ENCODE data around the gene ATG9B.
"Not testable (repeated sequence)": the region's sequence is repeated elsewhere in the genome, so short reads cannot be mapped to it uniquely, and the experiment has no call there.

The ATG9B gene

DNA sequence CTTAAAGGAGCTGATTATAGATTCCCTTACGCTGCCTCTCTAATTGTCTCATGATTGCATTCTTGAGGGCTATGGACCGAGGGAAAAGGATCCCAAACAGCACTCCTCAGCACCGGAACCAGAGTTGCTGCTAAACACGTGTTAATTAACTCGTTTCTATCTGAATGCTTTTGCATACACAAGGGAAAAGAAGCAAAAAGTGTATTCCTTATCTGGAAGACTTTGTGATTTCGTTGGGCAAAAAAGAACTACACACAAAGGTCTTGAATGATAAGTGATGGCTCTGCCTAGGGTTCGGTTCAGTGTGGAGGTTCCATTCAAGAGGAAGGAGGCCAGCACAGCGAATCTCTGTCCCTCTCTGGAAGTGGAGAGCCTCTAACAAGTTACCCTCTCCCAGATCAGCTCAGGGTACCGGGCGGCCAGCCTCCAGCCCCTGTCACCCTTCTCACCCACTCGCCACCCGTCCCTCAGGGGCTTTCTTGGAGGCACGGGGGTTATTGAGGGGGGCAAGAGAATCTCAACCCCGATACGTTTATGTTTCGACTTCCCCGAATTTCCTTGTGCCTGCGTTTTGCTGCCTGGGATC, 34.6 kb upstream of the ATG9B start:
- DNase-seq (ENCODE audit: low read depth in 4 of 4, low spot score in 1 of 4), result no peak

DNA sequence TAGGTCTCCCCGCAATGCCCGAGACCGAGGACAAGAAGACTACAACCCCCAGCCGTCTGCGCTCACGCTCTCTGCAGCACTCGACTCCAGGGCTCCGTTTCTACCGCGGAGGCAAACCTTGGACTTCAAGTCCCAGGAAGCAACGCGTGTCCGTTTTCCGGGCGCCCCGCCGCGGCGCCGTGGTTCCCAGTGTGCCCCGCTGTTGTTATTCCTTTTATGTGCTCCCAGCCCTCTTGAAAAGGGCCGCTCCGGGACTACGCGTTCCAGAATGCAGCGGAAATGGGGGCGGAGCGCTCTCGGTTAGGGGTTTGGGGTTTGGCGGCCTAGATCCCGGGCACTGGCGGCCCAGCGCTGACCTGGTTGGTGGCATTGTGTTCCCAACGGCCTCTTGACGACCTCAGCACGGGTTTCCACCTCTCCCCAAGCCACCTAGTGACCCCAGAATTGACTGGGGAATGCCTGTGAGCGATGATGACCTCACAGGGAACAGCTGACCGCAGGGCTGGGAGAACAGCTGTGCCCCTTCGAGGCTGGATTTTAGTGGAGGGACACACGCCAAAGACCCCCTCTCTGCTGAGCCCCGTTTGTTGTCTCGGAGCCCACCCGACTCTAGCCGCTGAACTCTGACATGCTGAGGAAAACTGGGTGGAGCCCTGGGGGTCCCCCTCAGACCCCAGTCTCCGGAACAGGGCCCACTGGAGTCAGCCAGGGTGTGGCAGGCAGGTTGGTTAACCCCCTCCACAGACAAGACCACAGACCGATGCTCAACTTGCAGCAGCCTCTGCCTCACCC, 33.9 kb upstream of the ATG9B start:
- DNase-seq (ENCODE audit: low read depth in 4 of 4, low spot score in 1 of 4), result peak; percentile 87 to 96 (median 92)

DNA sequence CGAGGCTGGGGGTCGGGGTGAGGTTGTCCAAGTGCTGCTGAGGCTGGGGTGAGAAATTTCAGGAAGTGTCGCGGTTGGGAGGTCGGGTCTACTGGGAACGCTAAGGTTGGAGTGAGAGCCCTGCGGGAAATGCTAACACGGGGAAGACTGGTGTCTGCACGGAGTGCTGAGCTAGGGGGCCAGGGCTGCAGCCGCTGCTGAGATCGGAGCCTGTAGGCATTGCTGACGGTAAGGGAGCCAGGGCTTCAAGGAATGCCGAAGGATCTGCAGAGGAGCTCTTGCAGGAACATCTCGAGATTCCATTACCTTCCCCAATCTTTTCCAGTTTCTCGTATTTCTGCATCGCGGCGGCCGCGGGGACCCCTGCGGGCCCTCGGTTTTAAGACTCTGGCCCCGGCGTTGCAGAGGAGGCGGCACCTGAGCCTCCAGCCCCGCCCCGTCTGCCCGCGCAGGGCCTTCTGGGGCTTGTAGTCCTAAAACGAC, 33.3 kb upstream of the ATG9B start, which contains the start of gene CDK5:
Gene CDK5 (minus strand): TSS at position 392 of the 483 bp plus-strand sequence. CDS start 49 bp downstream, at position 343.
- DNase-seq (ENCODE audit: low read depth in 4 of 4, low spot score in 1 of 4), result no peak

DNA sequence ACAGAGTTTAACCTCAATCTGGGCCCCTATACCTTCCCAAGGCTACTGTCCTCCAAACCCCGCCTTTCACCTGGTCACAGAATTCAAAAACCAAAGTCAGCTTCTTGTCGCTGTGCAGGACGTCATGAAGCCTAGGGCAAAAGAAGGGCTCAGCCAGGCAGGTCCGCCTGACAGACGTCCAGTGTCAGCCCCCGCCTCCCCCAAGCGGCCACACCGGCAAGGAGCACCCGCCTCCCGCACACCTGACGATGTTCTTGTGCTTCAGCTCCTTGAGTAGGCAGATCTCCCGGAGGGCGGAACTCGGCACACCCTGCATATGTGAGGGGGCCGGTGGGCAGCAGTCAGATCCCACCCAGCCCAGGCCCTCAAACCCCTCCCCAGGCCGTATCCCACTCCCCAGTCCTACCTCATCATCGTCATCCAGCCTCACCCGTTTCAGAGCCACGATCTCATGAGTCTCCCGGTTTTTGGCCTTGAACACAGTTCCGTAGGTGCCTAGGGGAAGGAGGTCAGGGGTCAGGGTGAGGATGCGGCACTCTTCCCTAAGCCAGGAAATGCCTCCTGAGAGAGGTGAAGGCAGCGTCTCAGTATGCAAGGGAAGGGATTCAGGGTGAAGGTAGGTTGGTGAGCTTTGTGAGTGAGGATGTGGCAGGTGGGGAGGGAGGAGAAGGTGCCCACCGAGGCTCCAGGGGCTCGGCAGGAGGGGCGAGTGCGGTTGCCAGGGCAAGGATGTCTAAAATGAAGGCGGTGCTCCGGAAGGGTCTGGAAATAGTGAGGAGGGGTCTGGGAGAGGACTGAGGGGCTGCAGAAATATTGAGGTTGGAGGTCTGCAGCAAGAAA, 32.6 kb upstream of the ATG9B start:
- no peak for DNase-seq (ENCODE audit: low read depth in 4 of 4, low spot score in 1 of 4)

DNA sequence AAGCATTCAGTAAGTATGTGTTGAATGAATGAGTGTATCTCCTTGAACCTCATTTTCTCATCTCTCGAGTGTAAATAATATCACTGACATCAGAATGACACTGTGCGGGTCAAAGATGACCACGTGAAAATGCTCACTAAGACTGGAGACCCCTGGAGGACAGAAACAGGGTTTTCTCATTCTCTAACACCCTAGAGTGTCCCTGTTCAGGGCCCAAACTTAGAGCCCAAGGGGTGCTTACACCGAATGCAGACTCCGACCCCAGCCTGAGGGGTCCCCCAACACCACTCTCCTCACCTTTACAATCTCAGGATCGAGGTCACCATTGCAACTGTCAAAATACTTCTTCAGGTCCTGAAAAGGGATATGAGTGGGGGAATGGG, 32.0 kb upstream of the ATG9B start:
- DNase-seq (ENCODE audit: low read depth in 4 of 4, low spot score in 1 of 4), result no peak

DNA sequence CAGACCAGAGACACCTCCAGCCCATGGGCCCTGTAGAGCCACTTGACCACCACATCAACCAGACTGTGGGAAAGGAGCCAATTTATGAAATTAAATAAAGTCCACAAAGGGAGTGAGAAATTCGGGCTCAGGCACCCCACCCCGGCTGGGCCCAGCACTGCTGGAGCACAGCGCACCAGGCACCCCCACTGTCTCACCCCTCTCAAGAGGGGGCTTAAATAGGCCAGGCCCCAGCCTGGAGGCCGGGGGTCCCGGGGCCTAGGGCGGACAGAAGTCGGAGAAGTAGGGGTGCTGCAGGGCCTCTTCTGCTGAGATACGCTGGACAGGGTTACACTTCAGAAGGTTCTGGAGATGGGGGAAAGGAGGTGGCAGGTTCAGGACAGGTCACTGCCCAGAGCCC, 29.5 kb upstream of the ATG9B start:
- no peak for DNase-seq (ENCODE audit: low read depth in 4 of 4, low spot score in 1 of 4)

DNA sequence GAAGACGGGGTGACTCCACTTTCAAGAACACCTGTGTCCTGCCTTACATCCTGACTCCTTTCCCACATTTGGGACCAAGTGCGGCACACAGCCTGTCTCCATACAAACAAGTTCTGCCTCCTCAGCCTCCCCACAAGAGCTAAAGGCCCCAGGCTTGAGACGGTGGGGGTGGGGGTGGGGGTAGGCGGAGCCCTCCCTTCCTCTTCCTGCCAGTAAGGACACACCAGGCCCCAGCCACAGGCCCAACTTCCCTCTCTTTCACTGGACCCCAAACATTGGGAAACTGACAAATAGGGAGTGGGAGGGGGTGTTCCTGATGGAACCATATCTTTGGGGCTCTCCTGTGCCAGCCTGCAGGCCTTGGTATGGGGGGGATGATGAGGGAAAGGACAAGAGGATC, 28.8 kb upstream of the ATG9B start:
- DNase-seq (ENCODE audit: low read depth in 4 of 4, low spot score in 1 of 4), result no peak

DNA sequence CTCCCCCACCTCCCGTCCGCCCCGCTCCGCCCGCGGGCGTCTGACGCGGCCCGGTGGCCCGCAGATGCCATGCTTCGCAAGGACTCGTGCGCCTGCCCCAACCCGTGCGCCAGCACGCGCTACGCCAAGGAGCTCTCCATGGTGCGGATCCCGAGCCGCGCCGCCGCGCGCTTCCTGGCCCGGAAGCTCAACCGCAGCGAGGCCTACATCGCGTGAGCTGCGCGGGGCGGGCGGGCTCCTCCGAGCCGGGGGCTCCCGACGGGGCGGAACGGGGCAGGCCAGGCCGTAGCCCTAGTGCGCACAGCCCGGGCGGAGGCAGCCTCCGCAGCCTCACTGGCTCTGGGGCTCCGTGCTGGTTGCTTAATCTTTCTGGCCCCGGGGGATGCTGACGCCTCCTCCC, 26.8 kb upstream of the ATG9B start:
- peak in 2 of 4 experiments; percentile 33 to 44 for DNase-seq (ENCODE audit: low read depth in 4 of 4, low spot score in 1 of 4)

DNA sequence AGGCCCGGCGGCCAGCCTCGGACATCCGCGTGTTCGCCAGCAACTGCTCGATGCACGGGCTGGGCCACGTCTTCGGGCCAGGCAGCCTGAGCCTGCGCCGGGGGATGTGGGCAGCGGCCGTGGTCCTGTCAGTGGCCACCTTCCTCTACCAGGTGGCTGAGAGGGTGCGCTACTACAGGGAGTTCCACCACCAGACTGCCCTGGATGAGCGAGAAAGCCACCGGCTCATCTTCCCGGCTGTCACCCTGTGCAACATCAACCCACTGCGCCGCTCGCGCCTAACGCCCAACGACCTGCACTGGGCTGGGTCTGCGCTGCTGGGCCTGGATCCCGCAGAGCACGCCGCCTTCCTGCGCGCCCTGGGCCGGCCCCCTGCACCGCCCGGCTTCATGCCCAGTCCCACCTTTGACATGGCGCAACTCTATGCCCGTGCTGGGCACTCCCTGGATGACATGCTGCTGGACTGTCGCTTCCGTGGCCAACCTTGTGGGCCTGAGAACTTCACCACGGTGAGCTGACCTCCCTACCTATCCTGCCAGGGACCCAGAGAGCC, 24.7 kb upstream of the ATG9B start:
- DNase-seq (ENCODE audit: low read depth in 4 of 4, low spot score in 1 of 4), result no peak

DNA sequence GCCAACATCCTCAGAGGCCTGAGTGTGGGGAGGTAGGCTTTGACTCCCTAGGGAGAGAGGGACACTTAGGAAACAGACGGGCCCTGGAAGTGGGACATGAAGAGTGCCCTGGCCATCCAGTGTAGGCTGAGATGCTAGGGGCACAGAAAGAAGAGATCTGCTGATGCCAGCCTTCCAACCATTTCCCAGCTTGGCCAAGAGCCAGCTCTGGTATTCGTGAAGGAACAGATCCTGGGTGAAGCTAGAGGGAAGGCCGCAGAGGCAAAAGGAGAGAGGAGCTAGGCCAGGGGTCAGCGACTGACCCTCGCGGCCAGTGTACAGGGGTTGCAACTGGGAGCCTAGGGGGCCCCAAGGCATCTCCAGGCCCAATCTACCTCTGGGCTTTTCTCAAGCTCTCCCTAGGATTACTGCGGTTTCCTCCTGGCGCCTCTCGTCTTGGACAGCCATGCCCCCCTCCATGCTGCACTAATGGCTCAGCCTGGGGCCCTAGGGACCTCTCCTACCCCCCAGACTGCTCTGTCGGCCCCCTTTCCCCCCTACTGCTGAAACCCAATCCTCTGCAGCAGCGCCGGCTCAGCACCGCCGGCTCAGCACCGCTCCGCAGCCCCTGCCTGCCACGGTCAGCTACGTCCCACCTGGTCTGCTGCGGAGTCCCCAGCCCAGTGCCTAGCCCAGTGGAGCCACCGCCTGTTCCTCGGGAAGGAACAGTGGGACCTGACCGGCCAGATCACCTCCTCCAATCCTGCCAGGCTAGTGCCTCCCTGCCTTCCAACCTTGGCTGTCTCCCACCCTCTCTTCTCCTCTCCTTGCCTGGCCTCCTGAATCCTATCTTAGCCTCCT, 23.9 kb upstream of the ATG9B start, which contains the start of gene ASIC3:
Gene ASIC3 (plus strand): TSS at position 556 of the 840 bp plus-strand sequence. CDS start 355 bp downstream, outside the sequence.
- no peak for DNase-seq (ENCODE audit: low read depth in 4 of 4, low spot score in 1 of 4)

DNA sequence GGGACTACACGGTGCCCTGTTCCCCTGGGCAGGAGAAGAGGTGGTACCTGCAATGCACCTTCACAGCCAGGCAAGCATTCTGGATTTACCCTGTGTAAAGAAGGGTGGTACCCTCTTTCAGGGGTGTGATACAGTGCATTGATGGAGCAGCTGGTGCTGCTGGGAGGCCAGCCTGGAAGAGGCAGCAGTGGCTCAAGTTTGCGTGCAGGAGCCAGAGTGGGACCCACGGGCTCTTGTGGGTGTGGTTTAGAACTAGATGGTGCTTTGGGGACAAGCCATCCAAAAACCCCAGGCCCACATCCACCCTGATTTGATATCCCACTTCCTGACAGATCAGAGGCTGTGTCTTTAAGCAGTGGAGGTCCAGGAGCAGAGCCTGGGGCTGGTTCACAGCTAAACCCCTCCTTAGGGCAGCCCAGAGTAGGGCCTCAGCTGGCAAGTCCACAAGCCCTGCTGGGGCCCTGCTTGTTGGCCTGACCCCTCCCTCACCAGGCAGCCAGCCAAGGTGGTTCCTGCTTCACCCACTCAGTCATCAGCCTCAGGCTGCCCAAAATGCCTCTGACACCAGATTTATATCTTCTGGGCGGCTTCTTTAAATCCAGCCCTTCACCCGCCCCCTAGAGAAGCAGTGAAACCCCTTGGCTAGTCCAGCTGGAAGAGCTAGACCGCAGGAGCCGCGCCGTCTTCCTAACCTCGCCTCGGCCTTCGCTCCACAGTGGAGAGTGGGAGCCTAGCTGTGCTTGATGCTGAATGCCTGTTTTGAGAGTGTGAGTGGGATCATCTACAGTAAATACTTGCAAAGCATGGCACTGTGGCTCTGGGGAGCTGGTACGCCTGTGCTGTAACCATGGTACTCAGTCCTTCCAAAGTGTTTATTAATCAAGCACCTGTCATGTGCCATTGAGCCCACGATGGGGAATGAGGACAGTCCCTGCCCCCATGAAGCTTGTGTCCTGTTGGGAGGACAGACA, 22.6 kb upstream of the ATG9B start:
- DNase-seq (ENCODE audit: low read depth in 4 of 4, low spot score in 1 of 4), result no peak

DNA sequence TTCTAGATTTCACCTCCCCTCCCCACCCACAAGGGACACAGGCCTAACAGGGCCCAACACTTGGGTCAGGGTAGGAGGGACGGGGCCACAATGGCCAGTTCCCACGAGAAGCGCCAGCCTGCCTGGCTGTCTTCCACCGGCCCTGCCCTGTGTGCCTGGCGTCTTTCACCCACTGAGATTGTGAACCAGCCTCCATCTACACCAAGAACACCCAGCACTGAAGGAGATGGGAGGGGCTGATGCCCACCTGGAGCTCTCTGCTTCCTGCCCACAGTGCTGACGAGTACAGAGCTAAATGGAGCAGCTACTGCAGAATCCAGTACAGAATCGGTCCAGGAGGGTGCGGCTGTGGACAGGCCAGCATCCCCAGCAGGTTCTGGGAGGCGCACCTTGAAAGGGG, 21.7 kb upstream of the ATG9B start:
- no peak for DNase-seq (ENCODE audit: low read depth in 4 of 4, low spot score in 1 of 4)

DNA sequence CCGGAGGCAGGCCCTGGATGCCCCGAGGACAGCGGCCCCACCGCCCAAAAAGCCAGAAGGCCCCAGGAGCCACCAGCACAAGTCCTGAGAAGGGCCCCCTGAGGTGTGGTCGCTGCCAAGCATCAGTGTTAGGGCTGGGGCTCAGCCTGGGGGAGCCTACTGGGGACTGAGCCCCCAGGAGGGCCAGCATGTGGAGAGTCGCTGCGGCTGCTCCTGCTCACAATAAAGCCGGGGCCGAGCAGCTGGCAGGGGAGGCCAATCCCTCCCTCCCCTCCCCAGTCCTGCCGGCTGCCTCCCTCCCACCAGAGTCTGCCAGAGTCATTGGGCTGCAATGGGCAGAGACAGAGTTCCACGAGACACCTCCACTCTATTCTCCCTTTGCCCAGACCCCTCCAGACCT, 21.0 kb upstream of the ATG9B start:
- no peak for DNase-seq (ENCODE audit: low read depth in 4 of 4, low spot score in 1 of 4)

DNA sequence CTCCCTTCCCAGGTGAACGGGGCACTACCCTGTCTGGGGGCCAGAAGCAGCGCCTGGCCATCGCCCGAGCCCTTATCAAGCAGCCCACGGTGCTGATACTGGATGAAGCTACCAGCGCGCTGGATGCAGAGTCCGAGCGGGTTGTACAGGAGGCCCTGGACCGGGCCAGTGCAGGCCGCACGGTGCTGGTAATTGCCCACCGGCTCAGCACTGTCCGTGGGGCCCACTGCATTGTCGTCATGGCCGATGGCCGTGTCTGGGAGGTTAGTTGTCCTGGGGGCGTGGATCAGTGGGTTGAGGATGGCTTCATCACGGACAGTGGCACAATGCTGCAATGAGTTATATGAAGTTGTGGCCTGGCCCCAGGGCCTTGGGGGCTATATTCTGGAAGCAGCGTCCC, 19.7 kb upstream of the ATG9B start:
- no peak for DNase-seq (ENCODE audit: low read depth in 4 of 4, low spot score in 1 of 4)

DNA sequence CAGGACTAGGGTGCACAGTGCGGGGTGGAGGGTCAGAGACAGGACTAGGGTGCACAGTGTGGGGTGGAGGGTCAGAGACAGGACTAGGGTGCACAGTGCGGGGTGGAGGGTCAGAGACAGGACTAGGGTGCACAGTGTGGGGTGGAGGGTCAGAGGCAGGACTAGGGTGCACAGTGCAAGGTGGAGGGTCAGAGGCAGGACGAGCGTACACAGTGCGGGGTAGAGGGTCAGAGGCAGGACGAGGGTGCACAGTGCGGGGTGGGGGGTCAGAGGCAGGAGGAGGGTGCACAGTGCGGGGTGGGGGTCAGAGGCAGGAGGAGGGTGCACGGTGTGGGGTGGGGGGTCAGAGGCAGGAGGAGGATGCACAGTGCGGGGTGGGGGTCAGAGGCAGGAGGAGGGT, 19.2 kb upstream of the ATG9B start:
- DNase-seq (ENCODE audit: low read depth in 4 of 4, low spot score in 1 of 4), result not testable (repeated sequence)

DNA sequence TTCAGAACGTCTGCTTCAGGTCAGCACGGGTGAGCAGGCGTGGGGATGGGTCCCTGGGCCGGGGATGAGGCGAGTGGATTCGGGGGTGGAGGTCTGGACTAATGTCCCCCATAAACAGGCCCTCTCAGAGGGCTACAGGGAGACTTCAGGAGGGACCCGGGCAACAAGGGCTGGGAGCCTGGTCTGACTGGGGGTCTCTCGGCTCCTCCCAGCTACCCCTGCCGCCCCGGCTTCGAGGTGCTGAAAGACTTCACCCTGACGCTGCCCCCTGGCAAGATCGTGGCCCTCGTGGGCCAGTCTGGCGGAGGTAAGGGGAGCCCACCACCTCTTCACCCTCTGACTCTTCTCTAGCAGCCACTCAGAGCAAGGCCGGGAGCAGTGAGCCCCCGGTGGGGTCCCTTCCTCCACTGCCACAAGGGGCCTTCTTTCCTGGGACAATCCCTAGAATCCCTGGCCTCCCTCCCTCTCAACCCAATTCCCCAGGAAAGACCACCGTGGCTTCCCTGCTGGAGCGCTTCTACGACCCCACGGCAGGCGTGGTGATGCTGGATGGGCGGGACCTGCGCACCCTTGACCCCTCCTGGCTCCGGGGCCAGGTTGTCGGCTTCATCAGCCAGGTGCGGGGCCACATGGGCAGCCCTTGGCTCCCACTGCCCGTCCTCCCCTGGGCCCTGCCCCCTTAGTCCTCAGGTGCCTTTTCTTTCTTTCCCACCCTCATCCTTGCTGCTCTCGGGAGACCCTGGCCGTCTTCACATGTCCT, 16.5 kb upstream of the ATG9B start:
- no peak for DNase-seq (ENCODE audit: low read depth in 4 of 4, low spot score in 1 of 4)

DNA sequence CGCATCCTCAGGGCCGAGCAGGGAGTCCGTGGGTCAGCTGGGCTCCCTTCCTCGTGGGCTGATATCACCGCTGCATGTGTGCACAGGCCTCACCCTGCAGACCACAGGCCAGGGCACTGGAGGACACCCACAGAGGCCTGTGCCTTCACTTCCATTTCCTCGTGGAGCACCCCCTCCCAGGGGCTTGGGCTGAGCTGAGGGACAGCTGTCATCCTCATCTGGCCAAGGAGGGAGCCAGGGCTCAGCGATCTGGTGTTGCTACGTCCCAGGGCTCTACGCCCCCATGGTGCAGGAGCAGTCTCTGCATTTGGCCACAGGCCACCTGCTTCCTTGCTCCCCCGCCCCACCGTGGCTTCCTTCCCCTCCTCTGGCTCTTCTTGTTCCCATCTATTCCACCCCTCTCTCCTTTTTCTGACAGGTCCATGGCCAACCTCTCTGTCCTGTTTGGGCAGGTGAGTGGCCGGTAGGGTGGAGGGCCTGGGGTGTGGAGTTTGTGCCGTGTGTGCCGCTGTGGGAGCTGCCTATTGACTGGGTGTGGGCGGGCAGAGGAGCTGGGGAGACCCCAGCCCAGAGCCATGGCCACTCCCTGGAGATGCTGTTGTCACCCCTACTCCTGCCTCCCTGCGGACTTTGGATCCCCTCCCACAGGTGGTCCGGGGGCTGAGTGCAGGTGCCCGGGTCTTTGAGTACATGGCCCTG, 15.7 kb upstream of the ATG9B start:
- DNase-seq (ENCODE audit: low read depth in 4 of 4, low spot score in 1 of 4), result no peak
